ENCODE data around the gene ME3.
A peak's percentile ranks its signal among the peaks of the same experiment; 100 is the strongest.

The ME3 gene

DNA sequence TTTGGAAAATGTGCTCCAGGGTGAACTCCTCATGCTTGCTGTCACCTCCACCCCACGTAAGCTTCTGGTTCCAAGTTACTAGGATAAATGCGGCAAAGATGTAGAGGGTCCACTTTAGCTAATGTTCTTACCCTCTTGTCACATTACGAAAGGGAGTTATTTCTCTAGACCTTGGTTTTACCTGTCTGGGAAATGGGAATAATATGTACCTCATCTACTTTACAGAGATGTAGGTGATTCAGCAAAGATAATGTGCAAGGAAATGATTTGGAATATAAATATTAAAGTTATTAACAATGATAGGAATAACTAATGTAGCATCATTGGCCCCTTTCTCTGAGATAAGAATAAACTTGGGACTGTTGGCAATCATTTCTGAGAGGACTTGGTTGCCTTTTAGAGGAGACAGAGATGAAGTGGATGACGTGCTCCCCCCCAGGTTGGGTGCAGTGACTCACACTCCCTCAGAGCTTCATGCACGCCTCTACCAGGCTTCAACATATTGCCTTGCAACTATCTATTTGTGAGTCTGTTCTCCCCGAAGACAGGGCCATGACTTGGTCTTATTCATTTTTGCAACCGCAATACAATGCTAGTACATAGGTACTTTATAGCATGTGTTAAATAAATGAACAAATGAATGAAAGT, 97.1 kb downstream of the ME3 start:
- peak overlapping the region; percentile 77 for H3K27ac ChIP-seq
- DNase-seq: peak; percentile 94
- no peak overlapping the region for H3K4me3 ChIP-seq (ENCODE audit: low read depth, low read length)
- H3K36me3 ChIP-seq (replicated peaks): no peaks in the 10 kb centered on the region
- in situ Hi-C loops (cut with HindIII; ENCODE audit: low pct_ligation_motif_present, low sequenced_read_pairs): no loop called here
- H3K27me3 ChIP-seq (replicated peaks): no peaks in the 10 kb centered on the region
- TF ChIP-seq, protein P1, sequence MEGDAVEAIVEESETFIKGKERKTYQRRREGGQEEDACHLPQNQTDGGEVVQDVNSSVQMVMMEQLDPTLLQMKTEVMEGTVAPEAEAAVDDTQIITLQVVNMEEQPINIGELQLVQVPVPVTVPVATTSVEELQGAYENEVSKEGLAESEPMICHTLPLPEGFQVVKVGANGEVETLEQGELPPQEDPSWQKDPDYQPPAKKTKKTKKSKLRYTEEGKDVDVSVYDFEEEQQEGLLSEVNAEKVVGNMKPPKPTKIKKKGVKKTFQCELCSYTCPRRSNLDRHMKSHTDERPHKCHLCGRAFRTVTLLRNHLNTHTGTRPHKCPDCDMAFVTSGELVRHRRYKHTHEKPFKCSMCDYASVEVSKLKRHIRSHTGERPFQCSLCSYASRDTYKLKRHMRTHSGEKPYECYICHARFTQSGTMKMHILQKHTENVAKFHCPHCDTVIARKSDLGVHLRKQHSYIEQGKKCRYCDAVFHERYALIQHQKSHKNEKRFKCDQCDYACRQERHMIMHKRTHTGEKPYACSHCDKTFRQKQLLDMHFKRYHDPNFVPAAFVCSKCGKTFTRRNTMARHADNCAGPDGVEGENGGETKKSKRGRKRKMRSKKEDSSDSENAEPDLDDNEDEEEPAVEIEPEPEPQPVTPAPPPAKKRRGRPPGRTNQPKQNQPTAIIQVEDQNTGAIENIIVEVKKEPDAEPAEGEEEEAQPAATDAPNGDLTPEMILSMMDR (IDR thresholded peaks at IDR 0.05; ENCODE audit: low read depth, low read length, missing control alignments): no peak

DNA sequence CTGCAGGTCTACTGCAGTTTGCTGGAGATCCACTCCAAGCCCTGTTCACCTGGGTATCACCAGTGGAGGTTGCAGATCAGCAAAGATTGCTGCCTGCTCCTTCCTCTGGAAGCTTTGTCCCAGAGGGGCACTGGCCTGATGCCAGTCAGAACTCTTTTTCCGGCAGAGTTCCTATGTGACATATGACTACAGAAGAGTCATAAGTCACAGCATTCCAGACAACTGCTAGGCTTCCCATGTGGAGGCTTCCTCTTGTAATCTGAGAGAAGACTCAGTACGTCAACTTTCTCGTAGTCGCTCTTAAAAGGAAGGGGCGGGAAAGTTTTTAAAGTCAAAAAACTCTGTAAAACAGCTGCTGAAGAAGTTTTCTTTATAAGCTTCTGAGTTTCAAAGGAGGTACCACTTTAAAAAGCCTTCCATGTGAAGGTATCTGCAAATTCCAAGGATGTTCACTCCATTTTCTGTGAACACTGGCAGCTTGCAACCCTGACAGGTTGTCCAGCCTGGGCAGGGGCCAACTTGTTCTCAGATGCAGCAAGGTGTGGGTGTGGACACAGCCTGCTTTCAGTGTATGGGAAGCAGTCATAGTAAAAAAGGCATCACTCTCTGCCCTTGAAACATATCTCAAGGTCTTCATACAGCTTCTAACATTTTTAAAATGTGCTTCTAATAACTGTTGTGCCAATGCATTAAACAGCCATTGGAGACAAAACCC, 97.8 kb downstream of the ME3 start:
- peak overlapping the region; percentile 77 for H3K27ac ChIP-seq
- no peak overlapping the region for H3K4me3 ChIP-seq (ENCODE audit: low read depth, low read length)
- TF ChIP-seq, protein P1 (IDR thresholded peaks at IDR 0.05; ENCODE audit: low read depth, low read length, missing control alignments): no peak
- peak; percentile 78 for DNase-seq
- no peaks in the 10 kb centered on the region for H3K36me3 ChIP-seq (replicated peaks)
- in situ Hi-C loops (cut with HindIII; ENCODE audit: low pct_ligation_motif_present, low sequenced_read_pairs): no loop called here
- no peaks in the 10 kb centered on the region for H3K27me3 ChIP-seq (replicated peaks)

DNA sequence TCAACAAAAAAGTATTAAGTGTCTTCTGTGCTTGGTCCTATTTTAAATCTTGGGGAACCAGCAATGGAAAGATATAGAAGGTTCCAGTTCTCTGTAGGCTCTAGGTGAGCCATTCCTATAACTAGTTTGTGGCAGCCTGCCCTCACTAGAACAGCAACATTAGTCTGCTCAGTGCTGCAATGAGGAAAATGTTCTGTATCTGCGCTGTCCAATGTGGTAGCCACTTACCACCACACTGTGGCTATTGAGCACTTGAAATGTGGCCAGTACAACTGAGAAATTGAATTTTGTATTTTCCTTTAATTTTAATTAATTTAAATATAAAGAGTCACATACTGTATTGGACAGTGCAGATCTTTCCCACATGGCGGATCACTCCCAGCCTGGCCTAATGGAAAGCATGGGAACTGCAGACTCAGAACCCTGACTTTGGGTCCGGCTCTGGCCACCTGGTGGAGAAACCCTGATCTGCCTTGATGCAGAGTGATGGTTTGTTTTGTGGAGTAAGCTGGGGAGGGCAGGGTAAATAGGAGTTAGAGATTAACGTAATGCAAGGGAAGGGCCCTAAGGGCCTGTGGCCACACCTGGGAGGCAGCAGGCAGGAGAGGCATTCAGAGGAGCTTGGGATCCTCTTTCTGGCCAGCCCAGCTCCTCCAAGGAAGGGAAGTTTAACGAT, 101.0 kb downstream of the ME3 start:
- DNase-seq: no peak
- TF ChIP-seq, protein P1 (IDR thresholded peaks at IDR 0.05; ENCODE audit: low read depth, low read length, missing control alignments): peak; percentile 74
- H3K27me3 ChIP-seq (replicated peaks): no peaks in the 10 kb centered on the region

DNA sequence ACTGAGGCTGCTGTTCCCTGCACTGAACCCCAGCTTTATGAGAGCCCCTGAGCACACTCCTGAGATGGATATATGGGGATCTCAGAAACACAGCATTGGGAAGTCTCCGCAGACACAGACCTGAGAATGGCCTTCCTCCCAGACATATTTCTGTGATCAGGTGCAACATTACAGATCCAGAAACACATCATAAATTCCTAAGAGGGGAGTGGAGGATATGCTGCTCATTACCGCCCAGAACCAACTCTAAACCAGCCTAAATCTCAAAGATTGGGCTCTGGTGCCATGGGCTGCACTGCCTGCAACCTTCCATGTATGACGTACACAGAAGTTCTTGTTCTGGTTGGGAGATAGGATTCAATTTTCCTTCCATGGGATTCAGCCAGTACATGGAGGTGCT, 102.0 kb downstream of the ME3 start:
- in situ Hi-C loops (cut with HindIII; ENCODE audit: low pct_ligation_motif_present, low sequenced_read_pairs): no loop called here
- Histone ChIP-seq H3K27ac (no peak overlapping the region), H3K27me3 (replicated peaks) (no peaks in the 10 kb centered on the region), H3K4me3 (ENCODE audit: low read depth, low read length) (no peak overlapping the region), H3K36me3 (replicated peaks) (no peaks in the 10 kb centered on the region)
- TF ChIP-seq, protein P1 (IDR thresholded peaks at IDR 0.05; ENCODE audit: low read depth, low read length, missing control alignments): no peak
- DNase-seq: no peak

More for the DNA sequence above, 101.0 kb downstream of the ME3 start:
- H3K36me3 ChIP-seq (replicated peaks): no peaks in the 10 kb centered on the region
- in situ Hi-C loops (cut with HindIII; ENCODE audit: low pct_ligation_motif_present, low sequenced_read_pairs): no loop called here
- no peak overlapping the region for H3K4me3 ChIP-seq (ENCODE audit: low read depth, low read length)
- H3K27ac ChIP-seq: no peak overlapping the region

DNA sequence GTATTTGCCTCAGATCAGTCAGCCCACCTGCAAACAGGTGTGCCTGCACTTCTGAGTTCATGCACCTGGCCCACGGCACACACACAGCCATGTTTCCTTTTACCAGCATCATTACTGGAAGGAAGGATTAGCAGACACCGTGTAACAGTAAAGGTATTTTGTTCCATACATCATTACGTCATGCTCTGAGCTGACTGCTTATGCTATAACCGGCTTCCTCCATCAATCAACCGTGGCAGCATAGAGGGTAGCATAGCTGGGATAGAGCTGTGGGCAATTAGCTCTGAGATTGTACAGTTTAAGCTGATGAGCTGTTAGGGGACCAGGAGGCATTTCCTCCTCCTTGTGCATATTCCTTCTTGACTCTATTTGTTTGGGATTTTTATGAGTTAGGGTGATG, 102.4 kb downstream of the ME3 start:
- in situ Hi-C loops (cut with HindIII; ENCODE audit: low pct_ligation_motif_present, low sequenced_read_pairs): no loop called here
- H3K27me3 ChIP-seq (replicated peaks): no peaks in the 10 kb centered on the region
- TF ChIP-seq, protein P1 (IDR thresholded peaks at IDR 0.05; ENCODE audit: low read depth, low read length, missing control alignments): no peak
- no peak overlapping the region for H3K4me3 ChIP-seq (ENCODE audit: low read depth, low read length)
- H3K27ac ChIP-seq: no peak overlapping the region
- no peaks in the 10 kb centered on the region for H3K36me3 ChIP-seq (replicated peaks)
- DNase-seq: no peak

Measured in brain microvascular endothelial cell (primary cell).